K562 (cell line): ENCODE measurements around the gene CWF19L1. TPM values are rescaled to one million over a fixed set of nuclear protein-coding genes. Genes with fewer than 3 reads are reported as not detected.

Experiments used
- BMI1 ChIP-seq: fragments of 150-350 bp; IDR thresholded peaks from 2 replicates; pipeline ENCODE4 v1.6.1; 2014; ENCODE audit warnings: low read length
- CREB3L1 ChIP-seq: fragments of 450-650 bp; IDR thresholded peaks from 2 replicates; pipeline ENCODE4 v1.6.1; 2014; ENCODE audit warnings: low read depth, mild to moderate bottlenecking, moderate library complexity, borderline replicate concordance
- FOXJ3 ChIP-seq: sonication (generic); formaldehyde crosslinking; IDR thresholded peaks from 2 replicates; pipeline ENCODE4 v1.4.0; 2020; ENCODE audit warnings: mild to moderate bottlenecking, missing genetic modification reagents
- HCFC1 ChIP-seq: IDR thresholded peaks from 2 replicates; pipeline ENCODE4 v1.6.1; 2012; ENCODE audit warnings: low read depth, low read length, improper control_type of control experiment
- HDAC2 ChIP-seq: fragments of 450-650 bp; IDR thresholded peaks from 2 replicates; pipeline ENCODE4 v1.6.1; 2016; ENCODE audit warnings: mild to moderate bottlenecking
- MTA2 ChIP-seq: fragments of 450-650 bp; IDR thresholded peaks from 2 replicates; pipeline ENCODE4 v1.6.1; 2016; ENCODE audit warnings: low read depth
- MYC ChIP-seq, 2 experiments: fragments of 250-450 bp in 1 of 2; sonication (Bioruptor Pico) in 1 of 2; IDR thresholded peaks; 2 replicates each; pipeline versions ENCODE4 v1.5.1 to v1.6.1; 2012 to 2021; ENCODE audit warnings: low read depth in 2 of 2, borderline replicate concordance in 1 of 2, improper control_type of control experiment in 1 of 2, low read length in 1 of 2, mild to moderate bottlenecking in 1 of 2, moderate library complexity in 1 of 2
- PTTG1 ChIP-seq: fragments of 450-650 bp; IDR thresholded peaks from 2 replicates; pipeline ENCODE4 v1.6.1; 2016; ENCODE audit warnings: low read depth, mild to moderate bottlenecking, missing genetic modification characterization, missing compliant biosample characterization
- PYGO2 ChIP-seq: fragments of 450-650 bp; IDR thresholded peaks from 2 replicates; pipeline ENCODE4 v1.6.1; 2016; ENCODE audit warnings: mild to moderate bottlenecking, missing genetic modification characterization, moderate library complexity, missing compliant biosample characterization
- SMARCE1 ChIP-seq: fragments of 450-650 bp; IDR thresholded peaks from 2 replicates; pipeline ENCODE4 v1.7.1; 2016; ENCODE audit warnings: mild to moderate bottlenecking
- SP2 ChIP-seq: IDR thresholded peaks from 2 replicates; pipeline ENCODE4 v1.6.1; 2011; ENCODE audit warnings: mild to moderate bottlenecking, low read depth, low read length, moderate library complexity; ENCODE audit not compliant: poor library complexity, severe bottlenecking; ENCODE audit errors: extremely low read depth
- TAF7 ChIP-seq: fragments of 450-650 bp; IDR thresholded peaks from 2 replicates; pipeline ENCODE4 v1.6.1; 2016; ENCODE audit warnings: missing genetic modification characterization, missing compliant biosample characterization
- YY1 ChIP-seq, 3 experiments: IDR thresholded peaks; 2 replicates each; pipeline ENCODE4 v1.6.1; 2011; ENCODE audit warnings: low read length in 2 of 3, mild to moderate bottlenecking in 2 of 3, moderate library complexity in 2 of 3, borderline replicate concordance in 1 of 3, control low read depth in 1 of 3, low read depth in 1 of 3; ENCODE audit not compliant: insufficient read depth in 3 of 3, insufficient replicate concordance in 2 of 3, control insufficient read depth in 1 of 3, insufficient read length in 1 of 3; ENCODE audit errors: extremely low read depth in 1 of 3
- ZNF133 ChIP-seq: fragments of 250-450 bp; sonication (Bioruptor Pico); IDR thresholded peaks from 2 replicates; pipeline ENCODE4 v1.4.0; 2020; ENCODE audit warnings: mild to moderate bottlenecking
- polyA plus RNA-seq, 8 experiments: library from polyadenylated mRNA; depleted of rRNA in 4 of 8; stranded (reverse) in 5 of 8; unstranded in 3 of 8; fragments of >200 nt; fragmentation: Nextera tagmentation in 2 of 8; fragmentation: Illumina TruSeq in 1 of 8; extraction: Ambion mirVana in 2 of 8; extraction: Trizol in 1 of 8; gene quantifications; 2 replicates each; pipeline versions ENCODE4 v1.2.1 to v1.2.3, GENCODE V29; 2011 to 2014; ENCODE audit warnings: inconsistent platforms in 1 of 8, missing spikeins in 1 of 8
- total RNA-seq, 7 experiments: library from RNA; depleted of rRNA in 6 of 7; stranded (reverse); fragments of >200 nt in 6 of 7; fragmentation: Illumina TruSeq in 2 of 7; extraction: Trizol in 2 of 7; gene quantifications; 2 replicates each; pipeline versions ENCODE4 v1.2.1 to v1.2.3, GENCODE V29; 2011 to 2021; ENCODE audit warnings: low replicate concordance in 1 of 7
- TF ChIP-seq, protein P1 (sequence below): fragments of 250-450 bp; sonication (Bioruptor Pico); IDR thresholded peaks from 2 replicates; pipeline ENCODE4 v1.5.0; 2022; ENCODE audit warnings: mild to moderate bottlenecking
- TF ChIP-seq, protein P2 (sequence below), 2 experiments: fragments of 450-650 bp; IDR thresholded peaks; 2 replicates each; pipeline ENCODE4 v1.6.1; 2016
- TF ChIP-seq, protein P3 (sequence below): fragments of 250-450 bp; sonication (Bioruptor Pico); IDR thresholded peaks from 2 replicates; pipeline ENCODE4 v1.4.0; 2020; ENCODE audit warnings: mild to moderate bottlenecking, moderate library complexity
- TF ChIP-seq, protein P4 (sequence below), 2 experiments: fragments of 450-650 bp in 1 of 2; sonication (generic) in 1 of 2; formaldehyde crosslinking; conservative IDR thresholded peaks; 2 replicates each; pipeline versions ENCODE4 v1.4.0 to v1.8.1; 2020 to 2022; ENCODE audit warnings: mild to moderate bottlenecking in 1 of 2, missing genetic modification reagents in 1 of 2

The CWF19L1 gene
- total and polyA plus RNA-seq, 9 of the 15 experiments (the other 6 are each of a cell fraction or from before 2014, with no cell fraction given) = 19.5 to 49.9 (median 30.9) TPM

- TF ChIP-seq, protein P1, sequence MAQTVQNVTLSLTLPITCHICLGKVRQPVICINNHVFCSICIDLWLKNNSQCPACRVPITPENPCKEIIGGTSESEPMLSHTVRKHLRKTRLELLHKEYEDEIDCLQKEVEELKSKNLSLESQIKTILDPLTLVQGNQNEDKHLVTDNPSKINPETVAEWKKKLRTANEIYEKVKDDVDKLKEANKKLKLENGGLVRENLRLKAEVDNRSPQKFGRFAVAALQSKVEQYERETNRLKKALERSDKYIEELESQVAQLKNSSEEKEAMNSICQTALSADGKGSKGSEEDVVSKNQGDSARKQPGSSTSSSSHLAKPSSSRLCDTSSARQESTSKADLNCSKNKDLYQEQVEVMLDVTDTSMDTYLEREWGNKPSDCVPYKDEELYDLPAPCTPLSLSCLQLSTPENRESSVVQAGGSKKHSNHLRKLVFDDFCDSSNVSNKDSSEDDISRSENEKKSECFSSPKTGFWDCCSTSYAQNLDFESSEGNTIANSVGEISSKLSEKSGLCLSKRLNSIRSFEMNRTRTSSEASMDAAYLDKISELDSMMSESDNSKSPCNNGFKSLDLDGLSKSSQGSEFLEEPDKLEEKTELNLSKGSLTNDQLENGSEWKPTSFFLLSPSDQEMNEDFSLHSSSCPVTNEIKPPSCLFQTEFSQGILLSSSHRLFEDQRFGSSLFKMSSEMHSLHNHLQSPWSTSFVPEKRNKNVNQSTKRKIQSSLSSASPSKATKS (CRISPR knock-in tag) = no peak
- TF ChIP-seq YY1 (IDR thresholded peaks at IDR 0.05; ENCODE audit: borderline replicate concordance in 1 of 3, control insufficient read depth in 1 of 3, extremely low read depth in 1 of 3, insufficient read depth in 3 of 3, insufficient read length in 1 of 3, insufficient replicate concordance in 2 of 3, low read depth in 1 of 3, low read length in 2 of 3) (peak; percentile 52 to 90 (median 88)), FOXJ3 (no peak), BMI1 (no peak), PYGO2 (tag) (no peak), SMARCE1 (peak; percentile 37; the same call in 1 of the 2 replicates), ZNF133 (no peak), SP2 (no peak), CREB3L1 (no peak; the same call in 1 of the 2 replicates), MTA2 (peak; percentile 19; the same call in 1 of the 2 replicates), HCFC1 (no peak), PTTG1 (tag) (no peak), MYC (IDR thresholded peaks at IDR 0.05; ENCODE audit: low read depth, low read length) (peak; percentile 43), MYC (CRISPR knock-in tag; IDR thresholded peaks at IDR 0.05; ENCODE audit: borderline replicate concordance, low read depth) (no peak), TAF7 (peak; percentile 42), HDAC2 (peak; percentile 63)
- TF ChIP-seq, protein P2, sequence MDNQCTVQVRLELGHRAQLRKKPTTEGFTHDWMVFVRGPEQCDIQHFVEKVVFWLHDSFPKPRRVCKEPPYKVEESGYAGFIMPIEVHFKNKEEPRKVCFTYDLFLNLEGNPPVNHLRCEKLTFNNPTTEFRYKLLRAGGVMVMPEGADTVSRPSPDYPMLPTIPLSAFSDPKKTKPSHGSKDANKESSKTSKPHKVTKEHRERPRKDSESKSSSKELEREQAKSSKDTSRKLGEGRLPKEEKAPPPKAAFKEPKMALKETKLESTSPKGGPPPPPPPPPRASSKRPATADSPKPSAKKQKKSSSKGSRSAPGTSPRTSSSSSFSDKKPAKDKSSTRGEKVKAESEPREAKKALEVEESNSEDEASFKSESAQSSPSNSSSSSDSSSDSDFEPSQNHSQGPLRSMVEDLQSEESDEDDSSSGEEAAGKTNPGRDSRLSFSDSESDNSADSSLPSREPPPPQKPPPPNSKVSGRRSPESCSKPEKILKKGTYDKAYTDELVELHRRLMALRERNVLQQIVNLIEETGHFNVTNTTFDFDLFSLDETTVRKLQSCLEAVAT (IDR thresholded peaks at IDR 0.05) = peak; percentile 24 to 59; a peak in 2 of 4 replicates
- TF ChIP-seq, protein P3, sequence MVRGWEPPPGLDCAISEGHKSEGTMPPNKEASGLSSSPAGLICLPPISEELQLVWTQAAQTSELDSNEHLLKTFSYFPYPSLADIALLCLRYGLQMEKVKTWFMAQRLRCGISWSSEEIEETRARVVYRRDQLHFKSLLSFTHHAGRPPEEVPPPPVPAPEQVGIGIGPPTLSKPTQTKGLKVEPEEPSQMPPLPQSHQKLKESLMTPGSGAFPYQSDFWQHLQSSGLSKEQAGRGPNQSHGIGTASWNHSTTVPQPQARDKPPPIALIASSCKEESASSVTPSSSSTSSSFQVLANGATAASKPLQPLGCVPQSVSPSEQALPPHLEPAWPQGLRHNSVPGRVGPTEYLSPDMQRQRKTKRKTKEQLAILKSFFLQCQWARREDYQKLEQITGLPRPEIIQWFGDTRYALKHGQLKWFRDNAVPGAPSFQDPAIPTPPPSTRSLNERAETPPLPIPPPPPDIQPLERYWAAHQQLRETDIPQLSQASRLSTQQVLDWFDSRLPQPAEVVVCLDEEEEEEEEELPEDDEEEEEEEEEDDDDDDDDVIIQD (CRISPR knock-in tag) = no peak
- TF ChIP-seq, protein P4, sequence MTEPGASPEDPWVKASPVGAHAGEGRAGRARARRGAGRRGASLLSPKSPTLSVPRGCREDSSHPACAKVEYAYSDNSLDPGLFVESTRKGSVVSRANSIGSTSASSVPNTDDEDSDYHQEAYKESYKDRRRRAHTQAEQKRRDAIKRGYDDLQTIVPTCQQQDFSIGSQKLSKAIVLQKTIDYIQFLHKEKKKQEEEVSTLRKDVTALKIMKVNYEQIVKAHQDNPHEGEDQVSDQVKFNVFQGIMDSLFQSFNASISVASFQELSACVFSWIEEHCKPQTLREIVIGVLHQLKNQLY (CRISPR knock-in tag; conservative IDR thresholded peaks at IDR 0.05) = no peak
These were observed 18.9 kb upstream of the CWF19L1 start, which contains the start of gene BLOC1S2 (continued) for GRCh38 chr10:100286051-100287033.
